GM19025 (cell line): Measurements from ENCODE around the gene GAN.

Source experiments
- ATAC-seq: cut with Tn5 transposase; IDR thresholded peaks from one replicate; pipeline ENCODE4 v1.9.1; 2021; ENCODE audit warnings: mild to moderate bottlenecking, low read depth, moderate library complexity; ENCODE audit not compliant: unreplicated experiment

The GAN gene

GRCh38 chr16:81424771-81425170 lies 110.0 kb downstream of the GAN start:
- no peak for ATAC-seq

GRCh38 chr16:81427219-81427618 lies 112.5 kb downstream of the GAN start:
- no peak for ATAC-seq

- ATAC-seq, result no peak
Measured at GRCh38 chr16:81429045-81429521, 114.3 kb downstream of the GAN start.

- no peak for ATAC-seq
Measured at GRCh38 chr16:81431554-81432353, 117.0 kb downstream of the GAN start.

GRCh38 chr16:81432937-81433557 lies 118.3 kb downstream of the GAN start:
- no peak for ATAC-seq

GRCh38 chr16:81435103-81435502 lies 120.3 kb downstream of the GAN start:
- ATAC-seq, result no peak

- ATAC-seq, result no peak
Measured at GRCh38 chr16:81435567-81435966, 120.8 kb downstream of the GAN start.

GRCh38 chr16:81436386-81436785 lies 121.6 kb downstream of the GAN start:
- no peak for ATAC-seq

- ATAC-seq, result no peak
Measured at GRCh38 chr16:81437865-81438264, 123.1 kb downstream of the GAN start.
